CD4-positive, alpha-beta memory T cell (primary cell): ENCODE measurements around the gene RSKR. TPM values are rescaled to one million over a fixed set of nuclear protein-coding genes. Genes with fewer than 3 reads are reported as not detected.
A peak's percentile ranks its signal among the peaks of the same experiment; 100 is the strongest.
"Not testable (repeated sequence)": the region's sequence is repeated elsewhere in the genome, so short reads cannot be mapped to it uniquely, and the experiment has no call there.

Experiments used
- CTCF ChIA-PET: fragments of 350-600 bp; sonication (Branson Sonifier 250); formaldehyde crosslinking; loops from one replicate; lab custom pipeline; 2021; ENCODE audit warnings: inconsistent platforms; ENCODE audit not compliant: partially characterized antibody; lab: Charles Lee
- POLR2A ChIA-PET: fragments of 350-600 bp; sonication (Branson Sonifier 250); formaldehyde crosslinking; loops from one replicate; lab custom pipeline; 2021; ENCODE audit not compliant: partially characterized antibody; lab: Charles Lee
- DNase-seq, 5 donors: peaks; one replicate each; pipeline versions ENCODE4 v3.0.0 to v3.0.0-alpha.2; 2020 to 2022; ENCODE audit warnings: mixed read lengths in 1 of 5
- H3K27ac ChIP-seq: one replicate; pipeline ENCODE4 v1.7.0; 2013; ENCODE audit warnings: low read depth, low read length
- H3K27me3 ChIP-seq: 2 replicates; pipeline ENCODE4 v1.7.0; 2013; ENCODE audit warnings: mild to moderate bottlenecking, low read length, moderate library complexity; ENCODE audit not compliant: insufficient read depth
- H3K36me3 ChIP-seq: 2 replicates; pipeline ENCODE4 v1.7.0; 2013; ENCODE audit warnings: mild to moderate bottlenecking, low read length, moderate library complexity; ENCODE audit not compliant: insufficient read depth
- H3K4me1 ChIP-seq: 2 replicates; pipeline ENCODE4 v1.7.0; 2013; ENCODE audit warnings: mild to moderate bottlenecking, low read length, moderate library complexity; ENCODE audit not compliant: insufficient read depth
- H3K4me3 ChIP-seq, 2 donors: one replicate each; pipeline ENCODE4 v1.7.0; 2013; ENCODE audit warnings: low read length in 2 of 2, mild to moderate bottlenecking in 1 of 2
- H3K9me3 ChIP-seq, 2 donors: one replicate each; pipeline ENCODE4 v1.7.0; 2013; ENCODE audit warnings: low read length in 2 of 2, control low read depth in 1 of 2; ENCODE audit not compliant: control insufficient read depth in 1 of 2
- H3K27ac Mint-ChIP-seq, 7 donors: one replicate each; pipeline ENCODE4 v1.8.0; 2020 to 2021; ENCODE audit warnings: mixed read lengths in 7 of 7, mild to moderate bottlenecking in 6 of 7, inconsistent platforms in 3 of 7, moderate library complexity in 3 of 7
- H3K27me3 Mint-ChIP-seq, 2 donors: one replicate each; pipeline ENCODE4 v1.8.0; 2020 to 2021; ENCODE audit warnings: mixed read lengths in 2 of 2
- H3K36me3 Mint-ChIP-seq, 2 donors: one replicate each; pipeline ENCODE4 v1.8.0; 2020 to 2021; ENCODE audit warnings: mixed read lengths in 2 of 2, inconsistent platforms in 1 of 2, mild to moderate bottlenecking in 1 of 2
- H3K4me1 Mint-ChIP-seq, 4 donors: one replicate each; pipeline ENCODE4 v1.8.0; 2020 to 2021; ENCODE audit warnings: mixed read lengths in 4 of 4, mild to moderate bottlenecking in 1 of 4
- H3K4me3 Mint-ChIP-seq, 8 donors: one replicate each; pipeline ENCODE4 v1.8.0; 2020 to 2021; ENCODE audit warnings: mixed read lengths in 8 of 8, mild to moderate bottlenecking in 7 of 8, moderate library complexity in 6 of 8, inconsistent platforms in 3 of 8
- H3K9me3 Mint-ChIP-seq, 8 donors: one replicate each; pipeline ENCODE4 v1.8.0; 2020 to 2021; ENCODE audit warnings: mixed read lengths in 8 of 8, mild to moderate bottlenecking in 5 of 8, inconsistent platforms in 3 of 8, moderate library complexity in 1 of 8
- intact Hi-C: fragments of 100-400 bp; cut with micrococcal nuclease; formaldehyde crosslinking; loops from one replicate; pipeline ENCODE4 v1.15.1; 2023
- polyA plus RNA-seq, 2 donors: library from polyadenylated mRNA; unstranded; fragments of 300-500 nt; fragmentation: Illumina TruSeq; gene quantifications; one replicate each; pipeline ENCODE4 v1.2.3, GENCODE V29; 2021
- total RNA-seq, 2 experiments: library from RNA; stranded (reverse); gene quantifications; one replicate each; pipeline ENCODE4 v1.2.3, GENCODE V29; 2021

RSKR gene
- total RNA-seq = 10 to 100 TPM; 27.2 to 29.6 TPM
- polyA plus RNA-seq = not detected

GRCh38 chr17:28613931-28614381, at the start of gene RSKR:
RSKR (minus strand) TSS chr17:28614185; CDS start chr17:28614161, 24 bp downstream.
- DNase-seq = no peak
- H3K4me3 Mint-ChIP-seq = no peak within 1 kb of the TSS
- no peak within 1 kb of the TSS for H3K4me3 ChIP-seq
- peaks cover 37% of the 10 kb centered on the region for H3K36me3 ChIP-seq
- ChIA-PET POLR2A (interaction anchor here (1.2 to 1.8 kb wide), 3 partner anchors 16 to 119 kb away, joined by 4 to 9 read pairs (median 4); partner anchors contain the start of gene PIGS), CTCF (interaction anchor here (1.0 to 6.8 kb wide), 5 partner anchors 8 to 118 kb away, joined by 3 to 51 read pairs (median 8); partner anchors contain the start of gene PIGS)
- no peaks in the 10 kb centered on the region for H3K27me3 ChIP-seq
- H3K36me3 Mint-ChIP-seq = peaks cover 34 to 70% of the 10 kb centered on the region in 2 donors
- peaks cover 4 to 13% (median 10%) of the 10 kb centered on the region in 4 donors for H3K4me1 Mint-ChIP-seq
- H3K27ac Mint-ChIP-seq = peak within 1 kb of the TSS; percentile 24 to 65 (median 36)
- H3K9me3 ChIP-seq = no peaks in the 10 kb centered on the region
- H3K27ac ChIP-seq = no peak within 1 kb of the TSS
- no peaks in the 10 kb centered on the region for H3K4me1 ChIP-seq
- no peaks in the 10 kb centered on the region for H3K9me3 Mint-ChIP-seq
- H3K27me3 Mint-ChIP-seq = no peaks in the 10 kb centered on the region
- intact Hi-C loops = loop anchor here (1.0 kb wide), 1 partner anchor 66 kb away; no protein-coding TSS in a partner anchor

GRCh38 chr17:28663723-28664122, 49.7 kb upstream of the RSKR start:
- peak overlapping the region; percentile 99 to 100 (median 100) for H3K4me3 Mint-ChIP-seq
- H3K27me3 Mint-ChIP-seq = no peaks in the 10 kb centered on the region
- peak overlapping the region; percentile 97 to 100 (median 100) for H3K27ac Mint-ChIP-seq
- H3K36me3 ChIP-seq = peaks cover 14% of the 10 kb centered on the region
- H3K4me3 ChIP-seq = no peak overlapping the region
- H3K27ac ChIP-seq = peak overlapping the region; percentile 99
- ChIA-PET POLR2A (interaction anchor here (1.6 to 3.5 kb wide), 3 partner anchors 18 to 263 kb away, joined by 4 to 77 read pairs (median 7); partner anchors contain the start of gene BLTP2), CTCF (interaction anchor here (4.4 kb wide), 1 partner anchor 19 kb away, joined by 51 read pairs; the partner anchor contains the start of gene BLTP2)
- peaks cover 5 to 57% of the 10 kb centered on the region in 2 donors for H3K36me3 Mint-ChIP-seq
- intact Hi-C loops = loop anchor here (2.0 to 5.0 kb wide), 2 partner anchors 47 to 289 kb away; partner anchors contain the start of genes PHF12 and PROCA1
- peaks cover 57% of the 10 kb centered on the region for H3K4me1 ChIP-seq
- DNase-seq = no peak
- H3K9me3 Mint-ChIP-seq = no peaks in the 10 kb centered on the region
- H3K9me3 ChIP-seq = no peaks in the 10 kb centered on the region
- H3K4me1 Mint-ChIP-seq = peaks cover 51 to 80% (median 62%) of the 10 kb centered on the region in 4 donors
- H3K27me3 ChIP-seq = no peaks in the 10 kb centered on the region

- Histone ChIP-seq H3K27me3 (no peaks in the 10 kb centered on the region), H3K4me1 (peaks cover 51% of the 10 kb centered on the region), H3K4me3 (peak overlapping the region; percentile 92 to 99), H3K27ac (peak overlapping the region; percentile 99), H3K9me3 (no peaks in the 10 kb centered on the region), H3K36me3 (peaks cover 9% of the 10 kb centered on the region)
- ChIA-PET POLR2A (interaction anchor here (0.5 to 3.5 kb wide), 16 partner anchors 10 to 1818 kb away, joined by 3 to 77 read pairs (median 7); partner anchors contain the start of genes ALDOC, BLTP2, PIGS and PROCA1), CTCF (interaction anchor here (1.1 to 4.4 kb wide), 3 partner anchors 18 to 169 kb away, joined by 3 to 51 read pairs (median 7); partner anchors contain the start of genes BLTP2, NEK8 and TLCD1)
- peak overlapping the region; percentile 97 to 100 (median 100) for H3K27ac Mint-ChIP-seq
- no peak for DNase-seq
- peak overlapping the region; percentile 99 to 100 (median 100) for H3K4me3 Mint-ChIP-seq
- intact Hi-C loops = loop anchor here (2.0 to 5.0 kb wide), 2 partner anchors 48 to 290 kb away; partner anchors contain the start of genes PHF12 and PROCA1
- peaks cover 9 to 52% of the 10 kb centered on the region in 2 donors for H3K36me3 Mint-ChIP-seq
- H3K4me1 Mint-ChIP-seq = peaks cover 43 to 68% (median 57%) of the 10 kb centered on the region in 4 donors
- H3K9me3 Mint-ChIP-seq = no peaks in the 10 kb centered on the region
- H3K27me3 Mint-ChIP-seq = no peaks in the 10 kb centered on the region
Observed at GRCh38 chr17:28662527-28662829, 48.5 kb upstream of the RSKR start.

DNA sequence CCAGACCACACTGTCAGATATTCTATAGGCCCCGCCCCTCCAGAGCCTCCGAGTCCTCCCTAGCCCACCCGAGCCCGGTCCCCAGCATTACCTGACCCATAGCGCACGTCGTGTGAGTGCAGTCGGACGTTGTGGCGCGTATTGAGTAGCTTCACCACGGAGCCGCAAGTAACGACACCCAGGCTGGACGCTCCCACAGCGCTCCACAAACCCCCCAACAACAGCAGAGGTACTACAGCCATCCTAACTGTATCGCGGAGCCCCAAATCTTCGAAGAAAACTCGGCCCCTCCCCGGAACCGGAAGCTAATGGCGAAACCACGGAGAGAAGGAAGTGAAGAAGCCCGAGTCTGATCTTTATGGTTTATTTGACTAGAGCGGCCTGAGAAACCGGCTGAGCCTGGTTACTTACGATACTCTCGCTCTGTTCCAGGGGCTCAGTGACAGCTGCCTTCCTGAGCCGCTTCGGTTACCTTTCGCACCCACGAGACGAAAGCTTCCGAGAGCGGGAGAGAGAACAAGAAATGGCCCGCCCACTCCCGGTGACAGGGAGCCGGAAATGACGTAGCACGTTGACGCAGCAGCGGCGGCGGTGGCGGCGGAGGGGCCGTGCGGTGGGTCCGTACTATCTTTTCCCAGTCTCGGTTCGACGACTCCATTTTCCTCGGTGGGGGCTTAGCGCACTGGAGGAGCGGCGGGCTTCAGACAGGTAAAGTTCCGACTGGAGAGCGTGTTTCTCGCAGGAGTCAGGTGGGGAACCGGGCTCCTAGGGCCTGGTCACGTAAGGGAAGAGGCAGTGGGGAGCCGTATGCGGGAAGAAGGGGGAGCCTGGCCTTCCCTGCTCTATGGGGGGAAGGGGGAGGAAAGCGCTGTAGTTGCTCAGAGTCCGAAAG, 47.9 kb upstream of the RSKR start, which contains the start of the genes SDF2 and SUPT6H:
TSS of gene SDF2 (minus strand) at position 272 of the 892 bp plus-strand sequence. CDS start at position 242, 30 bp downstream.
TSS of gene SUPT6H (plus strand) at position 571 of the 892 bp plus-strand sequence. CDS start 11,197 bp downstream, outside the sequence.
- H3K27ac Mint-ChIP-seq = peak within 1 kb of the TSS; percentile 97 to 100 (median 100)
- Histone ChIP-seq H3K27me3 (no peaks in the 10 kb centered on the region), H3K9me3 (no peaks in the 10 kb centered on the region), H3K4me3 (peak within 1 kb of the TSS; percentile 92 to 99), H3K27ac (peak within 1 kb of the TSS; percentile 99), H3K4me1 (peaks cover 51% of the 10 kb centered on the region), H3K36me3 (peaks cover 9% of the 10 kb centered on the region)
- POLR2A ChIA-PET = interaction anchor here (0.5 to 3.5 kb wide), 23 partner anchors 9 to 1818 kb away, joined by 3 to 77 read pairs (median 4); partner anchors contain the start of genes ALDOC, BLTP2, PHF12 and PIGS
- peaks cover 42 to 68% (median 56%) of the 10 kb centered on the region in 4 donors for H3K4me1 Mint-ChIP-seq
- no peaks in the 10 kb centered on the region for H3K9me3 Mint-ChIP-seq
- no peaks in the 10 kb centered on the region for H3K27me3 Mint-ChIP-seq
- CTCF ChIA-PET = interaction anchor here (0.7 to 4.4 kb wide), 7 partner anchors 9 to 168 kb away, joined by 3 to 51 read pairs (median 4); partner anchors contain the start of genes BLTP2, NEK8 and TLCD1
- DNase-seq = peak; percentile 94 to 96 (median 95)
- intact Hi-C loops = loop anchor here (1.0 to 5.0 kb wide), 3 partner anchors 17 to 290 kb away; partner anchors contain the start of genes BLTP2, PHF12 and PROCA1
- H3K36me3 Mint-ChIP-seq = peaks cover 9 to 51% of the 10 kb centered on the region in 2 donors
- H3K4me3 Mint-ChIP-seq = peak within 1 kb of the TSS; percentile 99 to 100 (median 100)

DNA sequence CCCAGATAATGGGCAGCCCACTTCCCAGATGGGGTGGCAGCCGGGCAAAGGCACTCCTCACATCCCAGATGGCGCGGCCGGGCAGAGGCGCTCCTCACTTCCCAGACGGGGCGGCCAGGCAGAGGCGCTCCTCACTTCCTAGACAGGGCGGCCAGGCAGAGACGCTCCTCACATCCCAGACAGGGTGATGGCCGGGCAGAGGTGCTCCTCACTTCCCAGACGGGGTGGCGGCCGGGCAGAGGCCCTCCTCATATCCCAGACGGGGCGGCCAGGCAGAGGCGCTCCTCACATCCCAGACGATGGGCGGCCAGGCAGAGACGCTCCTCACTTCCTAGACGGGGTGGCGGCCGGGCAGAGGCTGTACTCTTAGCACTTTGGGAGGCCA, 45.5 kb upstream of the RSKR start:
- intact Hi-C loops, POLR2A ChIA-PET, H3K27me3 Mint-ChIP-seq, H3K27ac ChIP-seq, H3K36me3 ChIP-seq, H3K27me3 ChIP-seq, H3K9me3 Mint-ChIP-seq, CTCF ChIA-PET, H3K4me3 ChIP-seq, DNase-seq, H3K9me3 ChIP-seq: not testable (repeated sequence)
- Mint-ChIP-seq H3K4me3 (peak overlapping the region in 3 of 8 donors; percentile 36 to 70 (median 50)), H3K27ac (peak overlapping the region in 4 of 7 donors; percentile 57 to 97 (median 68)), H3K36me3 (peaks cover 9 to 44% of the 10 kb centered on the region in 2 donors), H3K4me1 (peaks cover 36 to 60% (median 46%) of the 10 kb centered on the region in 4 donors)
- H3K4me1 ChIP-seq = peaks cover 34% of the 10 kb centered on the region

- intact Hi-C loops, H3K9me3 Mint-ChIP-seq, H3K27ac ChIP-seq, H3K4me3 ChIP-seq, H3K27me3 ChIP-seq, H3K27me3 Mint-ChIP-seq, CTCF ChIA-PET, H3K36me3 ChIP-seq, H3K9me3 ChIP-seq, POLR2A ChIA-PET, DNase-seq: not testable (repeated sequence)
- peaks cover 33 to 54% (median 42%) of the 10 kb centered on the region in 4 donors for H3K4me1 Mint-ChIP-seq
- peak overlapping the region in 1 of 8 donors; percentile 17 for H3K4me3 Mint-ChIP-seq
- peaks cover 9 to 43% of the 10 kb centered on the region in 2 donors for H3K36me3 Mint-ChIP-seq
- H3K27ac Mint-ChIP-seq = peak overlapping the region in 1 of 7 donors; percentile 41
- H3K4me1 ChIP-seq = peaks cover 29% of the 10 kb centered on the region
Observed at GRCh38 chr17:28658766-28659496, 44.9 kb upstream of the RSKR start.
